H1 (cell line): ENCODE results near the gene TMEM72.
"Not testable (repeated sequence)": the region's sequence is repeated elsewhere in the genome, so short reads cannot be mapped to it uniquely, and the experiment has no call there.

Experiments used
- BRCA1 ChIP-seq: IDR thresholded peaks from 2 replicates; pipeline ENCODE4 v1.6.1; 2012; ENCODE audit warnings: low read depth, low read length, improper control_type of control experiment
- CEBPB ChIP-seq: IDR thresholded peaks from 2 replicates; pipeline ENCODE4 v1.6.1; 2012; ENCODE audit warnings: low read depth, low read length
- CTCF ChIP-seq, 3 experiments: IDR thresholded peaks; 1 replicate in 2 of 3; 2 replicates in 1 of 3; pipeline versions ENCODE4 v1.5.1 to v1.6.1; 2011; ENCODE audit warnings: low read length in 3 of 3, mild to moderate bottlenecking in 3 of 3, inconsistent platforms in 2 of 3, low read depth in 1 of 3, moderate library complexity in 1 of 3; ENCODE audit not compliant: insufficient read depth in 1 of 3; ENCODE audit errors: control extremely low read depth in 1 of 3
- EGR1 ChIP-seq: IDR thresholded peaks from 2 replicates; pipeline ENCODE4 v1.6.1; 2011; ENCODE audit warnings: low read depth, low read length, borderline replicate concordance
- POLR2A ChIP-seq, 2 experiments: IDR thresholded peaks; 1 replicate in 1 of 2; 2 replicates in 1 of 2; pipeline ENCODE4 v1.6.1; 2011; ENCODE audit warnings: low read depth in 2 of 2, low read length in 2 of 2, mild to moderate bottlenecking in 2 of 2; ENCODE audit errors: control extremely low read depth in 1 of 2
- RAD21 ChIP-seq, 2 experiments: IDR thresholded peaks in 1 of 2; conservative IDR thresholded peaks in 1 of 2; 2 replicates each; pipeline ENCODE4 v1.6.1; 2011; ENCODE audit warnings: low read depth in 2 of 2, low read length in 2 of 2, improper control_type of control experiment in 1 of 2, inconsistent platforms in 1 of 2, mild to moderate bottlenecking in 1 of 2, moderate library complexity in 1 of 2
- SIN3A ChIP-seq, 2 experiments: IDR thresholded peaks in 1 of 2; conservative IDR thresholded peaks in 1 of 2; 2 replicates each; pipeline ENCODE4 v1.6.1; 2011 to 2012; ENCODE audit warnings: low read length in 2 of 2, improper control_type of control experiment in 1 of 2, low read depth in 1 of 2, mild to moderate bottlenecking in 1 of 2
- TEAD4 ChIP-seq: IDR thresholded peaks from 2 replicates; pipeline ENCODE4 v1.6.1; 2012; ENCODE audit warnings: low read depth, low read length, inconsistent platforms, mixed read lengths
- YY1 ChIP-seq: IDR thresholded peaks from 2 replicates; pipeline ENCODE4 v1.6.1; 2011; ENCODE audit warnings: low read depth, mild to moderate bottlenecking, low read length

- TF ChIP-seq YY1; POLR2A (IDR thresholded peaks at IDR 0.05; ENCODE audit: control extremely low read depth in 1 of 2, low read depth in 2 of 2, low read length in 2 of 2); CEBPB; CTCF (IDR thresholded peaks at IDR 0.05; ENCODE audit: control extremely low read depth in 1 of 3, insufficient read depth in 1 of 3, low read depth in 1 of 3, low read length in 3 of 3); TEAD4; BRCA1; SIN3A (conservative IDR thresholded peaks at IDR 0.05 in 1 of 2, IDR thresholded peaks at IDR 0.05 in 1 of 2; ENCODE audit: low read depth in 1 of 2, low read length in 2 of 2); RAD21 (IDR thresholded peaks at IDR 0.05 in 1 of 2, conservative IDR thresholded peaks at IDR 0.05 in 1 of 2; ENCODE audit: low read depth in 2 of 2, low read length in 2 of 2); EGR1: not testable (repeated sequence)
Observed at GRCh38 chr10:44866367-44866766, 44.8 kb upstream of the TMEM72 start.
